ENCODE data around the gene RAC3. TPM values are rescaled to one million over a fixed set of nuclear protein-coding genes. Genes with fewer than 3 reads are reported as not detected.

RAC3 gene
- total and polyA plus RNA-seq, 2 experiments from 2014 or later, result 9.9 to 73.7 TPM

- H3K4me1 ChIP-seq (ENCODE audit: low read depth), result peaks cover 18% of the 10 kb centered on the region
- TF ChIP-seq, protein P1, sequence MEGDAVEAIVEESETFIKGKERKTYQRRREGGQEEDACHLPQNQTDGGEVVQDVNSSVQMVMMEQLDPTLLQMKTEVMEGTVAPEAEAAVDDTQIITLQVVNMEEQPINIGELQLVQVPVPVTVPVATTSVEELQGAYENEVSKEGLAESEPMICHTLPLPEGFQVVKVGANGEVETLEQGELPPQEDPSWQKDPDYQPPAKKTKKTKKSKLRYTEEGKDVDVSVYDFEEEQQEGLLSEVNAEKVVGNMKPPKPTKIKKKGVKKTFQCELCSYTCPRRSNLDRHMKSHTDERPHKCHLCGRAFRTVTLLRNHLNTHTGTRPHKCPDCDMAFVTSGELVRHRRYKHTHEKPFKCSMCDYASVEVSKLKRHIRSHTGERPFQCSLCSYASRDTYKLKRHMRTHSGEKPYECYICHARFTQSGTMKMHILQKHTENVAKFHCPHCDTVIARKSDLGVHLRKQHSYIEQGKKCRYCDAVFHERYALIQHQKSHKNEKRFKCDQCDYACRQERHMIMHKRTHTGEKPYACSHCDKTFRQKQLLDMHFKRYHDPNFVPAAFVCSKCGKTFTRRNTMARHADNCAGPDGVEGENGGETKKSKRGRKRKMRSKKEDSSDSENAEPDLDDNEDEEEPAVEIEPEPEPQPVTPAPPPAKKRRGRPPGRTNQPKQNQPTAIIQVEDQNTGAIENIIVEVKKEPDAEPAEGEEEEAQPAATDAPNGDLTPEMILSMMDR (IDR thresholded peaks at IDR 0.05; ENCODE audit: low read depth, low read length), result no peak
- H3K27ac ChIP-seq, result peak overlapping the region; percentile 89
- H3K9me3 ChIP-seq (ENCODE audit: low read depth), result no peaks in the 10 kb centered on the region
- peak in 1 of 2 donors; percentile 47 for DNase-seq (ENCODE audit: low read depth in 1 of 2, low spot score in 1 of 2)
- H3K27me3 ChIP-seq, result no peaks in the 10 kb centered on the region
- H3K36me3 ChIP-seq, result no peaks in the 10 kb centered on the region
- H3K4me3 ChIP-seq, result no peak overlapping the region
Observed at GRCh38 chr17:82012640-82013295, 18.7 kb upstream of the RAC3 start.

- Histone ChIP-seq H3K4me1 (ENCODE audit: low read depth) (peaks cover 18% of the 10 kb centered on the region), H3K4me3 (no peak overlapping the region), H3K27me3 (no peaks in the 10 kb centered on the region), H3K27ac (peak overlapping the region; percentile 89), H3K36me3 (no peaks in the 10 kb centered on the region), H3K9me3 (ENCODE audit: low read depth) (no peaks in the 10 kb centered on the region)
- TF ChIP-seq, protein P1 (IDR thresholded peaks at IDR 0.05; ENCODE audit: low read depth, low read length), result no peak
- no peak for DNase-seq (ENCODE audit: low read depth in 1 of 2, low spot score in 1 of 2)
Observed at GRCh38 chr17:82013341-82013740, 18.1 kb upstream of the RAC3 start.

GRCh38 chr17:82013772-82014321 is 17.6 kb upstream of the RAC3 start:
- peaks cover 18% of the 10 kb centered on the region for H3K4me1 ChIP-seq (ENCODE audit: low read depth)
- no peaks in the 10 kb centered on the region for H3K9me3 ChIP-seq (ENCODE audit: low read depth)
- H3K27ac ChIP-seq, result peak overlapping the region; percentile 89
- TF ChIP-seq, protein P1 (IDR thresholded peaks at IDR 0.05; ENCODE audit: low read depth, low read length), result no peak
- H3K36me3 ChIP-seq, result no peaks in the 10 kb centered on the region
- H3K4me3 ChIP-seq, result no peak overlapping the region
- H3K27me3 ChIP-seq, result no peaks in the 10 kb centered on the region
- no peak for DNase-seq (ENCODE audit: low read depth in 1 of 2, low spot score in 1 of 2)

DNA sequence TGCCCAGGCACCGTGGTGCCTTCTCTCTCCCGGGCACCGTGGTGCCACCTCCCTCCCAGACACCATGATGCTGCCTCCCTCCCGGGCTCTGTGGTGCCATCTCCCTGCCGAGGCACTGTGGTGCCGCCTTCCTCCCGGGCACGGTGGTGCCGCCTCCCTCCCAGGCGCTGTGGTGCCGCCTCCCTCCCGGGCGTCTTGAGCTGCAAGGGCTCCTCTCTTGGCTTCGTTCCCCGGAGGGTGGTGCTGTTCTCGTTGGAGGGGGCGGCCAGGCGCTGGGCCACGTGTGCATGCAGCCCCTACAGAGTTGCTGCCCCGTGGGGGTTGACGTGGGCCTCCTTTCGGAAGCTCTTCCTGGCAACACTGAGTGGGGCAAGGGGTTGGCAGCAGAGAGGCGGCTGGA is 17.0 kb upstream of the RAC3 start:
- no peak overlapping the region for H3K27ac ChIP-seq
- DNase-seq (ENCODE audit: low read depth in 1 of 2, low spot score in 1 of 2), result no peak
- no peaks in the 10 kb centered on the region for H3K27me3 ChIP-seq
- no peaks in the 10 kb centered on the region for H3K9me3 ChIP-seq (ENCODE audit: low read depth)
- no peak overlapping the region for H3K4me3 ChIP-seq
- TF ChIP-seq, protein P1 (IDR thresholded peaks at IDR 0.05; ENCODE audit: low read depth, low read length), result no peak
- H3K4me1 ChIP-seq (ENCODE audit: low read depth), result peaks cover 18% of the 10 kb centered on the region
- no peaks in the 10 kb centered on the region for H3K36me3 ChIP-seq

DNA sequence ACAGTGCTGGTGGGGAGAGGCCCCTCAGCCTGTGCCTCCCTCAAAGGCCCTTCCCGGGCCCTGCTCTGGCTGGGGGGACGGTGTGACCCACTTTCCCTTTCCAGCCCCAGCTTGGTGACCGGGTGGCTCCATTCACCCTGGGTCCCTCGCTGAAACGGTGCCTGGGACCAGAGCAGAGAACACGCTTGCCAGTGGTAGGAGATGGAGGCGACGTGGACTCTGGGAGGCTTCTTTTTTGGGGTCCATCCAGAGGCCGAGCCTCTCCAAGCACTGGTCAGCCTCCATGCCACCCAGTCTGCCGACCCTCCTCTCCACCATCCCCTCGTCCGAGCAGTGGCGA is 16.5 kb upstream of the RAC3 start:
- no peaks in the 10 kb centered on the region for H3K36me3 ChIP-seq
- no peaks in the 10 kb centered on the region for H3K9me3 ChIP-seq (ENCODE audit: low read depth)
- DNase-seq (ENCODE audit: low read depth in 1 of 2, low spot score in 1 of 2), result no peak
- peaks cover 18% of the 10 kb centered on the region for H3K4me1 ChIP-seq (ENCODE audit: low read depth)
- H3K27ac ChIP-seq, result no peak overlapping the region
- H3K4me3 ChIP-seq, result no peak overlapping the region
- TF ChIP-seq, protein P1 (IDR thresholded peaks at IDR 0.05; ENCODE audit: low read depth, low read length), result no peak
- H3K27me3 ChIP-seq, result no peaks in the 10 kb centered on the region
